ENCODE data around the gene NRXN2. TPM values are rescaled to one million over a fixed set of nuclear protein-coding genes. Genes with fewer than 3 reads are reported as not detected.

The NRXN2 gene
- total and polyA plus RNA-seq, 4 donors = 0.17 to 2.8 (median 1.4) TPM

DNA sequence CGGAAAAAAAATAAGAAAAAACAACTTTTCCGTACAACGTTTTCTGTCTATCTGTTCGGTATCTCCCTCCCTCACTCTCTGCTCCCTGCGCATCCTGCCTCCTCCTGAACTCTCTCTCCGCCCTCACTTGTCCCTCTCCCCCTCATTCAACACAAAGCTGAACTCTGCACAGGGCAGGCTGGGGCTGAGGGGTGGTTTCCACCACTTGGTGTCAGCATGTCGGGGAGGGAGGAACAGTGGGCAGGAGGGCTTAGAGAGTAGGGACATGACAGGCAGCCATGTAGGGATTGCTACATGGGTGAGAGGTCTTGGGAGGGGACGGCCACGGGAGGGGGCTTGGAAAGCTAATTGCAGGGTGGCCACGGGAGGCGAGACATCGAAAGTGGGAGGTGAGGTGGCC is 114.4 kb downstream of the NRXN2 start:
- Histone ChIP-seq H3K9me3 (ENCODE audit: control insufficient read depth in 4 of 4, low read length in 3 of 4) (no peaks in the 10 kb centered on the region), H3K9ac (ENCODE audit: low read depth in 1 of 2, low read length in 2 of 2) (no peak overlapping the region), H3K36me3 (ENCODE audit: control insufficient read depth in 4 of 4, insufficient read depth in 3 of 4, low read depth in 1 of 4, low read length in 3 of 4) (no peaks in the 10 kb centered on the region), H3K4me3 (ENCODE audit: low read depth in 1 of 3, low read length in 3 of 3) (no peak overlapping the region), H3K27me3 (ENCODE audit: control insufficient read depth in 4 of 4, insufficient read depth in 4 of 4, low read length in 3 of 4) (peaks cover 0 to 4% (median 0%) of the 10 kb centered on the region in 4 donors), H3K4me1 (ENCODE audit: control insufficient read depth in 4 of 4, insufficient read depth in 4 of 4, low read length in 3 of 4) (peaks cover 0 to 3% (median 0%) of the 10 kb centered on the region in 4 donors), H3K27ac (ENCODE audit: low read depth in 1 of 2, low read length in 2 of 2) (no peak overlapping the region)
- no peak for DNase-seq (ENCODE audit: low spot score)
- WGBS = 67% methylated on average over 12 of the region's 12 CpGs
- TF ChIP-seq RAD21 (IDR thresholded peaks at IDR 0.05) = no peak
- TF ChIP-seq, protein P1, sequence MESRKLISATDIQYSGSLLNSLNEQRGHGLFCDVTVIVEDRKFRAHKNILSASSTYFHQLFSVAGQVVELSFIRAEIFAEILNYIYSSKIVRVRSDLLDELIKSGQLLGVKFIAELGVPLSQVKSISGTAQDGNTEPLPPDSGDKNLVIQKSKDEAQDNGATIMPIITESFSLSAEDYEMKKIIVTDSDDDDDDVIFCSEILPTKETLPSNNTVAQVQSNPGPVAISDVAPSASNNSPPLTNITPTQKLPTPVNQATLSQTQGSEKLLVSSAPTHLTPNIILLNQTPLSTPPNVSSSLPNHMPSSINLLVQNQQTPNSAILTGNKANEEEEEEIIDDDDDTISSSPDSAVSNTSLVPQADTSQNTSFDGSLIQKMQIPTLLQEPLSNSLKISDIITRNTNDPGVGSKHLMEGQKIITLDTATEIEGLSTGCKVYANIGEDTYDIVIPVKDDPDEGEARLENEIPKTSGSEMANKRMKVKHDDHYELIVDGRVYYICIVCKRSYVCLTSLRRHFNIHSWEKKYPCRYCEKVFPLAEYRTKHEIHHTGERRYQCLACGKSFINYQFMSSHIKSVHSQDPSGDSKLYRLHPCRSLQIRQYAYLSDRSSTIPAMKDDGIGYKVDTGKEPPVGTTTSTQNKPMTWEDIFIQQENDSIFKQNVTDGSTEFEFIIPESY (IDR thresholded peaks at IDR 0.05) = no peak
- TF ChIP-seq, protein P2, sequence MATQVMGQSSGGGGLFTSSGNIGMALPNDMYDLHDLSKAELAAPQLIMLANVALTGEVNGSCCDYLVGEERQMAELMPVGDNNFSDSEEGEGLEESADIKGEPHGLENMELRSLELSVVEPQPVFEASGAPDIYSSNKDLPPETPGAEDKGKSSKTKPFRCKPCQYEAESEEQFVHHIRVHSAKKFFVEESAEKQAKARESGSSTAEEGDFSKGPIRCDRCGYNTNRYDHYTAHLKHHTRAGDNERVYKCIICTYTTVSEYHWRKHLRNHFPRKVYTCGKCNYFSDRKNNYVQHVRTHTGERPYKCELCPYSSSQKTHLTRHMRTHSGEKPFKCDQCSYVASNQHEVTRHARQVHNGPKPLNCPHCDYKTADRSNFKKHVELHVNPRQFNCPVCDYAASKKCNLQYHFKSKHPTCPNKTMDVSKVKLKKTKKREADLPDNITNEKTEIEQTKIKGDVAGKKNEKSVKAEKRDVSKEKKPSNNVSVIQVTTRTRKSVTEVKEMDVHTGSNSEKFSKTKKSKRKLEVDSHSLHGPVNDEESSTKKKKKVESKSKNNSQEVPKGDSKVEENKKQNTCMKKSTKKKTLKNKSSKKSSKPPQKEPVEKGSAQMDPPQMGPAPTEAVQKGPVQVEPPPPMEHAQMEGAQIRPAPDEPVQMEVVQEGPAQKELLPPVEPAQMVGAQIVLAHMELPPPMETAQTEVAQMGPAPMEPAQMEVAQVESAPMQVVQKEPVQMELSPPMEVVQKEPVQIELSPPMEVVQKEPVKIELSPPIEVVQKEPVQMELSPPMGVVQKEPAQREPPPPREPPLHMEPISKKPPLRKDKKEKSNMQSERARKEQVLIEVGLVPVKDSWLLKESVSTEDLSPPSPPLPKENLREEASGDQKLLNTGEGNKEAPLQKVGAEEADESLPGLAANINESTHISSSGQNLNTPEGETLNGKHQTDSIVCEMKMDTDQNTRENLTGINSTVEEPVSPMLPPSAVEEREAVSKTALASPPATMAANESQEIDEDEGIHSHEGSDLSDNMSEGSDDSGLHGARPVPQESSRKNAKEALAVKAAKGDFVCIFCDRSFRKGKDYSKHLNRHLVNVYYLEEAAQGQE (IDR thresholded peaks at IDR 0.05) = no peak
- no peak for TF ChIP-seq EGR1 (IDR thresholded peaks at IDR 0.05; ENCODE audit: low read depth in 2 of 2)
- TF ChIP-seq NR2F2 (IDR thresholded peaks at IDR 0.05) = no peak
- no peak for TF ChIP-seq FOXA1 (IDR thresholded peaks at IDR 0.05)
- TF ChIP-seq, protein P3, sequence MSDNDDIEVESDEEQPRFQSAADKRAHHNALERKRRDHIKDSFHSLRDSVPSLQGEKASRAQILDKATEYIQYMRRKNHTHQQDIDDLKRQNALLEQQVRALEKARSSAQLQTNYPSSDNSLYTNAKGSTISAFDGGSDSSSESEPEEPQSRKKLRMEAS (IDR thresholded peaks at IDR 0.05) = no peak
- TF ChIP-seq, protein P4, sequence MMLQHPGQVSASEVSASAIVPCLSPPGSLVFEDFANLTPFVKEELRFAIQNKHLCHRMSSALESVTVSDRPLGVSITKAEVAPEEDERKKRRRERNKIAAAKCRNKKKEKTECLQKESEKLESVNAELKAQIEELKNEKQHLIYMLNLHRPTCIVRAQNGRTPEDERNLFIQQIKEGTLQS (IDR thresholded peaks at IDR 0.05) = no peak
- TF ChIP-seq, protein P5, sequence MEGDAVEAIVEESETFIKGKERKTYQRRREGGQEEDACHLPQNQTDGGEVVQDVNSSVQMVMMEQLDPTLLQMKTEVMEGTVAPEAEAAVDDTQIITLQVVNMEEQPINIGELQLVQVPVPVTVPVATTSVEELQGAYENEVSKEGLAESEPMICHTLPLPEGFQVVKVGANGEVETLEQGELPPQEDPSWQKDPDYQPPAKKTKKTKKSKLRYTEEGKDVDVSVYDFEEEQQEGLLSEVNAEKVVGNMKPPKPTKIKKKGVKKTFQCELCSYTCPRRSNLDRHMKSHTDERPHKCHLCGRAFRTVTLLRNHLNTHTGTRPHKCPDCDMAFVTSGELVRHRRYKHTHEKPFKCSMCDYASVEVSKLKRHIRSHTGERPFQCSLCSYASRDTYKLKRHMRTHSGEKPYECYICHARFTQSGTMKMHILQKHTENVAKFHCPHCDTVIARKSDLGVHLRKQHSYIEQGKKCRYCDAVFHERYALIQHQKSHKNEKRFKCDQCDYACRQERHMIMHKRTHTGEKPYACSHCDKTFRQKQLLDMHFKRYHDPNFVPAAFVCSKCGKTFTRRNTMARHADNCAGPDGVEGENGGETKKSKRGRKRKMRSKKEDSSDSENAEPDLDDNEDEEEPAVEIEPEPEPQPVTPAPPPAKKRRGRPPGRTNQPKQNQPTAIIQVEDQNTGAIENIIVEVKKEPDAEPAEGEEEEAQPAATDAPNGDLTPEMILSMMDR (IDR thresholded peaks at IDR 0.05; ENCODE audit: low read depth, low read length, missing input control) = no peak
- no peak for TF ChIP-seq GABPA (IDR thresholded peaks at IDR 0.05 in 1 of 2, conservative IDR thresholded peaks at IDR 0.05 in 1 of 2)

DNA sequence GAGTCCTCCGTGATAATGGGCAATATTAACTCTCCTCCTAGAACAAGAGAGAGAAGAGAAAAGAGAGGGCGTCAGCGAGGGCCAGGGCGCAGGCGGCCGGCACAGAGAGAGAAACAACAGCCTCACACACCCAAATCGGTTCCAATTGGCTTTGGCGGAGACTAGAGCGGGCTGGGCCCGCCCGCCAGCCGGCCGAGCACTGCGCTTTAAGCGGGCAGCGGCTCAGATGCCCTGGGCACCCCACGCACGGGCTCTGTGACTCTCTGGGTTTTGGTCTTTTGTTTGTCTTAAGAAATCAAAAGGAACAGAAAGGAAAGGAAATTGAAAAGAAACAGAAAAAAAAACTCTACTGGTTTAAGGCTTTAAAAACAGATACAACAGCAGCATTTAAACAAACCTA is 115.0 kb downstream of the NRXN2 start:
- peaks cover 0 to 3% (median 0%) of the 10 kb centered on the region in 4 donors for H3K4me1 ChIP-seq (ENCODE audit: control insufficient read depth in 4 of 4, insufficient read depth in 4 of 4, low read length in 3 of 4)
- H3K9me3 ChIP-seq (ENCODE audit: control insufficient read depth in 4 of 4, low read length in 3 of 4) = no peaks in the 10 kb centered on the region
- H3K9ac ChIP-seq (ENCODE audit: low read depth in 1 of 2, low read length in 2 of 2) = no peak overlapping the region
- no peak overlapping the region for H3K27ac ChIP-seq (ENCODE audit: low read depth in 1 of 2, low read length in 2 of 2)
- H3K36me3 ChIP-seq (ENCODE audit: control insufficient read depth in 4 of 4, insufficient read depth in 3 of 4, low read depth in 1 of 4, low read length in 3 of 4) = no peaks in the 10 kb centered on the region
- no peak overlapping the region for H3K4me3 ChIP-seq (ENCODE audit: low read depth in 1 of 3, low read length in 3 of 3)
- DNase-seq (ENCODE audit: low spot score) = no peak
- 37% methylated on average over 18 of the region's 18 CpGs for WGBS
- H3K27me3 ChIP-seq (ENCODE audit: control insufficient read depth in 4 of 4, insufficient read depth in 4 of 4, low read length in 3 of 4) = peaks cover 0 to 4% (median 0%) of the 10 kb centered on the region in 4 donors
- TF ChIP-seq, protein P2 (IDR thresholded peaks at IDR 0.05) = no peak
- no peak for TF ChIP-seq GABPA (IDR thresholded peaks at IDR 0.05 in 1 of 2, conservative IDR thresholded peaks at IDR 0.05 in 1 of 2)
- TF ChIP-seq YY1 (IDR thresholded peaks at IDR 0.05) = no peak
- TF ChIP-seq, protein P4 (IDR thresholded peaks at IDR 0.05) = no peak
- TF ChIP-seq, protein P1 (IDR thresholded peaks at IDR 0.05) = no peak
- no peak for TF ChIP-seq RAD21 (IDR thresholded peaks at IDR 0.05)
- no peak for TF ChIP-seq FOXA1 (IDR thresholded peaks at IDR 0.05)
- no peak for TF ChIP-seq HNF4A (conservative IDR thresholded peaks at IDR 0.05)
- TF ChIP-seq EGR1 (IDR thresholded peaks at IDR 0.05; ENCODE audit: low read depth in 2 of 2) = no peak
- TF ChIP-seq NR2F2 (IDR thresholded peaks at IDR 0.05) = no peak
- TF ChIP-seq FOXA2 (IDR thresholded peaks at IDR 0.05) = no peak

All from liver (tissue), 9 donors.